Body of pancreas (tissue), 4 donors: ENCODE results near the gene ACTL6B. TPM values are rescaled to one million over a fixed set of nuclear protein-coding genes. Genes with fewer than 3 reads are reported as not detected.
A peak's percentile ranks its signal among the peaks of the same experiment; 100 is the strongest.
"Not testable (repeated sequence)": the region's sequence is repeated elsewhere in the genome, so short reads cannot be mapped to it uniquely, and the experiment has no call there.

ENCODE experiments used
- ATAC-seq: fragments of 150-250 bp; one replicate; pipeline ENCODE4 v1.9.1; 2016
- DNase-seq, 4 donors: peaks; one replicate each; pipeline ENCODE4 v3.0.0-alpha.2; 2019
- H3K27ac ChIP-seq, 4 donors: fragments of 200-600 bp; sonication (generic); 1 replicate in 3 of 4; 2 replicates in 1 of 4; pipeline versions ENCODE4 v1.5.1 to v1.6.1; 2016 to 2019; ENCODE audit warnings: mild to moderate bottlenecking in 1 of 4, mixed read lengths in 1 of 4, moderate library complexity in 1 of 4
- H3K27me3 ChIP-seq, 2 donors: fragments of 200-600 bp; sonication (generic); one replicate each; pipeline ENCODE4 v1.6.0; 2016; ENCODE audit warnings: mild to moderate bottlenecking in 1 of 2
- H3K36me3 ChIP-seq, 2 donors: fragments of 200-600 bp; sonication (generic); replicated peaks in 1 of 2; 2 replicates each; pipeline ENCODE4 v1.5.1; 2016; ENCODE audit warnings: low read depth in 2 of 2; ENCODE audit not compliant: insufficient read depth in 1 of 2
- H3K4me1 ChIP-seq: fragments of 200-600 bp; sonication (generic); one replicate; pipeline ENCODE4 v1.6.0; 2016
- H3K4me3 ChIP-seq, 2 donors: fragments of 200-600 bp; sonication (generic); 1 replicate in 1 of 2; 2 replicates in 1 of 2; pipeline ENCODE4 v1.5.1; 2016 to 2019
- H3K9me3 ChIP-seq, 3 donors: fragments of 200-600 bp; sonication (generic); 1 replicate in 2 of 3; 2 replicates in 1 of 3; pipeline ENCODE4 v1.5.1; 2016
- POLR2A ChIP-seq, 3 donors: fragments of 450-650 bp; IDR thresholded peaks; one replicate each; pipeline ENCODE4 v1.6.1; 2016; ENCODE audit warnings: antibody characterized with exemption in 3 of 3, mild to moderate bottlenecking in 2 of 3
- WGBS, 2 donors: methylation state at CpG; one replicate each; pipeline ENCODE4 v1.1.5; 2017; 5-methylcytosine and 5-hydroxymethylcytosine counted together
- intact Hi-C: fragments of 100-400 bp; cut with DNase I; formaldehyde crosslinking; loops from one replicate; pipeline ENCODE4 v1.15.1; 2023
- total RNA-seq, 2 donors: library from RNA; depleted of rRNA; stranded (reverse); fragments of >200 nt; gene quantifications; one replicate each; pipeline ENCODE4 v1.1.0, GENCODE V29; 2016
- TF ChIP-seq, protein P1 (sequence below), 7 experiments: fragments of 450-650 bp in 4 of 7; fragments of 200-600 bp in 3 of 7; sonication (generic) in 3 of 7; IDR thresholded peaks; one replicate each; pipeline ENCODE4 v1.5.1; 2016 to 2019; ENCODE audit warnings: antibody characterized with exemption in 7 of 7

ACTL6B gene
- total RNA-seq = under 1 TPM in 1 of 2 donors, not detected in 1; 0.52 TPM

DNA sequence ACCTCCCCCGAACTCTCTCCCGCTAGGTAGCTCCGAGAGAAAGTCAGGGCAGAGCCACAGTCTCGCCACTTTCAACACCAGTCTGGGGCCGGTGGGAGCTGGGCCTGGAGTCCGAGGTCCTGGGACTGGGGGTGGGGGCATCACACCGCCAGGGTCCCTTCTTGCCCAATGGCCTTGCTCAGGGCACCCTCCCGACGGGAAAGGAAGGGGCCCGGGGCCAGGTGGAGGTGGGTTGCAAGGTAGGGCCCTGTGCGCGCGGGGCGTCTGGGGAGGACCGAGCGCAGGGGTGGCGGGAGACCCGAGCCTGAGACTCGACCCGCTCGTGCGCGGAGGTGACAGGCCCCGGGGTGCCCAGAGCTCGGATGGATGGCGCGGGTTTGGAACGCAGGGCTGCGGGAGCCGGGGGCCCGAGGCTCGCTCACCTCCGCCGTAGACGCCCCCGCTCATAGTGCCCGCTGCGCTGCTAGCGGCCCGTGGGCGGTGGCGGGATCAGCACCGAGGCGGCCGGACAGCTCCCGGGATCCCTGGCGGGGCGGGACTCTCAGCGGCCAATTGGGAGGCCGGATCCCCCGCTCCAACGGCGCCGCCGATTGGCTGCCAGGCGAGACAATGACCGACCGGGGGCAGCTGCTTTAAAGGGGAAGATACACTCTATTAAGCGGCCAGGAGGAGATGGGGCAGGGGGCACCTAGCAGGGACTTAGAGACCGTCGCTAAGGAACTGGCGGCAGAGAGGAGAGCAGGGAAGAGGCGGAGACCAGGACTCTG, at the start of gene ACTL6B:
Gene ACTL6B, minus strand, starts transcription at position 541 of the 767 bp plus-strand sequence. Its CDS starts 94 bp downstream, at position 447.
- Histone ChIP-seq H3K27ac (no peak within 1 kb of the TSS), H3K9me3 (no peaks in the 10 kb centered on the region), H3K4me1 (peaks cover 9% of the 10 kb centered on the region), H3K36me3 (no peaks in the 10 kb centered on the region), H3K27me3 (peaks cover 0 to 19% of the 10 kb centered on the region in 2 donors), H3K4me3 (no peak within 1 kb of the TSS)
- intact Hi-C loops = no loop called here
- peak; percentile 78 for ATAC-seq
- WGBS, 2 donors = 7 to 8% methylated on average over 21 to 63 of the region's 63 CpGs
- peak; percentile 59 to 72 (median 69) for DNase-seq
- TF ChIP-seq, protein P1, sequence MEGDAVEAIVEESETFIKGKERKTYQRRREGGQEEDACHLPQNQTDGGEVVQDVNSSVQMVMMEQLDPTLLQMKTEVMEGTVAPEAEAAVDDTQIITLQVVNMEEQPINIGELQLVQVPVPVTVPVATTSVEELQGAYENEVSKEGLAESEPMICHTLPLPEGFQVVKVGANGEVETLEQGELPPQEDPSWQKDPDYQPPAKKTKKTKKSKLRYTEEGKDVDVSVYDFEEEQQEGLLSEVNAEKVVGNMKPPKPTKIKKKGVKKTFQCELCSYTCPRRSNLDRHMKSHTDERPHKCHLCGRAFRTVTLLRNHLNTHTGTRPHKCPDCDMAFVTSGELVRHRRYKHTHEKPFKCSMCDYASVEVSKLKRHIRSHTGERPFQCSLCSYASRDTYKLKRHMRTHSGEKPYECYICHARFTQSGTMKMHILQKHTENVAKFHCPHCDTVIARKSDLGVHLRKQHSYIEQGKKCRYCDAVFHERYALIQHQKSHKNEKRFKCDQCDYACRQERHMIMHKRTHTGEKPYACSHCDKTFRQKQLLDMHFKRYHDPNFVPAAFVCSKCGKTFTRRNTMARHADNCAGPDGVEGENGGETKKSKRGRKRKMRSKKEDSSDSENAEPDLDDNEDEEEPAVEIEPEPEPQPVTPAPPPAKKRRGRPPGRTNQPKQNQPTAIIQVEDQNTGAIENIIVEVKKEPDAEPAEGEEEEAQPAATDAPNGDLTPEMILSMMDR (IDR thresholded peaks at IDR 0.05) = no peak
- TF ChIP-seq POLR2A (IDR thresholded peaks at IDR 0.05) = peak in 1 of 3 donors; percentile 10

DNA sequence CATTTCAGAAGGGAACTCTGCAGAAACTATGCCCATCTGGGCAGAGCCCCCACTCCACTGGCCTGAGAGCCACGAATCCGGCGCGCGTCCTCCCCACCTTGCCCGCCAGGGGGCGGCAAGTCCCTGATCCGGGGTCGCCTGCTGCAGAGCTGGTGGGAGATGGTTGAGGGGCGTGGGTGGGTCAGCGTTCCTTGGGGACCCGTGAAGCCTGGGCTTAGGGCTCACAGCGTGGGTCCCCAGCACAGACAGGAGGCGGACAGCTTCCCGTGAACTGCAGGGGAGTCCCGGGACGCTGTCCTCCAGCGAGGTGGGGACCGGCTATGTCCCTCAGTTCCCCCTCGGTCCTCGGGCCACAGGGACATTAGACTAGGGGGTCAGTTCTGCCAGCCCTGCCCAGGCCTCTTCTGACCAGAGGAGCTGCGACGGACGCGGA, 49.1 kb upstream of the ACTL6B start:
- DNase-seq (peak; percentile 73 to 84 (median 78)), ATAC-seq (peak; percentile 65)
- Histone ChIP-seq H3K9me3 (no peaks in the 10 kb centered on the region), H3K4me3 (peak overlapping the region; percentile 54 to 96), H3K4me1 (peaks cover 23% of the 10 kb centered on the region), H3K36me3 (no peaks in the 10 kb centered on the region), H3K27ac (peak overlapping the region; percentile 81 to 91 (median 86)), H3K27me3 (no peaks in the 10 kb centered on the region)
- WGBS, 2 donors = 0% methylated on average over 9 to 22 of the region's 25 CpGs
- intact Hi-C loops = no loop called here
- TF ChIP-seq, protein P1 (IDR thresholded peaks at IDR 0.05) = peak; percentile 83 to 93 (median 88)
- TF ChIP-seq POLR2A (IDR thresholded peaks at IDR 0.05) = no peak

DNA sequence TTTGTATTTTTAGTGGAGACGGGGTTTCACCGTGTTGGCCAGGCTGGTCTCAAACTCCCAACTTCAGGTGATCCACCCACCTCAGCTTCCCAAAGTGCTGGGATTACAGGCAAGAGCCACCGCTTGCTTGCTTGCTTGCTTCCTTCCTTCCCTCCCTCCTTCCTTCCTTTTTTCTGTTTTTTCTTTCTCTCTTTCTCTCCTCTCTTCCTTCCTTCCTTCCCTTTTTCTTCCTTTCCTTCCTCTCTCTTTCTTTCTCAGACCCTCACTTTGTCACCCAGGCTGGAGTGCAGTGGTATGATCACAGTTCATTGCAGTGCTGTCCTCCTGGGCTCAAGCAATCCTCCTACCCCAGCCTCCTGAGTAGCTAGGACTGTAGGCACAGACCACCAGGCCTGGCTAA, 44.8 kb upstream of the ACTL6B start:
- whole genome bisulfite sequencing, 2 donors = 65 to 66% methylated on average over 3 of the region's 3 CpGs

DNA sequence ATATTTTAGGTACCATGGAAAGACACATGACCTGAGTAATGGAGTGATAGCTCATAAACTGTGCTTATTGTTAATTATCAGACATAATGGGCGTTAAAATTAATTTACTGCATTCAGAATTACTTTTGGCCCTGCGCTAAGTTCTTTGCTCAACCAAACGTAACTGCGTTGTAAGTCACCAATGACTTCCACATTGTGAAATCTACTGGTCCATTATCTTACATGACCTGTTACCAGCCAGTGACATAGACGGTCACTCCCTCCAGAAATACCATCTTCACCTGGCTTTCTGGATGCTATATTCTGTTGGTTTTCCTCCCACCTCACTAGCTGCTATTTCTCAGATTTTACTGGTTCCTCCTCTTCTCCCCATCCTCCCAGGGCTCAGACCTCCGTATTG, 42.8 kb upstream of the ACTL6B start:
- no peaks in the 10 kb centered on the region for H3K27me3 ChIP-seq
- DNase-seq (no peak), ATAC-seq (no peak)
- intact Hi-C loops = no loop called here
- 57 to 62% methylated on average over 5 to 6 of the region's 6 CpGs for WGBS, 2 donors
- TF ChIP-seq, protein P1 (IDR thresholded peaks at IDR 0.05) = no peak
- TF ChIP-seq POLR2A (IDR thresholded peaks at IDR 0.05) = no peak
- H3K4me1 ChIP-seq = peaks cover 5% of the 10 kb centered on the region
- H3K9me3 ChIP-seq = no peaks in the 10 kb centered on the region
- H3K36me3 ChIP-seq = no peaks in the 10 kb centered on the region
- no peak overlapping the region for H3K27ac ChIP-seq
- no peak overlapping the region for H3K4me3 ChIP-seq

More for the DNA sequence above, 44.8 kb upstream of the ACTL6B start:
- H3K4me3 ChIP-seq, H3K36me3 ChIP-seq, DNase-seq, H3K9me3 ChIP-seq, H3K27ac ChIP-seq, H3K4me1 ChIP-seq, H3K27me3 ChIP-seq, ATAC-seq: not testable (repeated sequence)
- intact Hi-C loops = loop anchor here (5.0 kb wide), 1 partner anchor 151 kb away; the partner anchor contains the start of gene SLC12A9

DNA sequence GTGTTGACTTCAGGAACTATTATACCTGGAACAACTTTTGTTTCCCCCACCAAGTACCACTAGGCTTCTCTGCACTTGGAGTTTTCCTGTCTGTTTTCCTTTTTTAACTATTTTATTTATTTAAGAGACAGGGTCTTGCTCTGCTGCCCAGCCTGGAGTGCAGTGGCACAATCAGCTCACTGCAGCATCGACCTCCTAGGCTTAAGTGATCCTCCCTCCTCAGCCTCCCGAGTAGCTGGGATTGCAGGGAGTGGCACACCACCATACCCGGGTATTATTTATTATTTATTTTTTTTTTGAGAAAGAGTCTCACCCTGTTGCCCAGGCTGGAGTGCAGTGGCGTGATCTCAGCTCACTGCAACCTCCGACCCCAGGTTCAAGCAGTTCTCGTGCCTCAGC, 39.9 kb upstream of the ACTL6B start:
- ATAC-seq (no peak), DNase-seq (no peak)
- H3K27ac ChIP-seq = peak overlapping the region in 1 of 4 donors; percentile 2
- H3K4me1 ChIP-seq = peaks cover 27% of the 10 kb centered on the region
- no peaks in the 10 kb centered on the region for H3K27me3 ChIP-seq
- 65 to 83% methylated on average over 5 to 6 of the region's 6 CpGs for WGBS, 2 donors
- intact Hi-C loops = no loop called here
- H3K36me3 ChIP-seq = no peaks in the 10 kb centered on the region
- H3K9me3 ChIP-seq = no peaks in the 10 kb centered on the region
- H3K4me3 ChIP-seq = no peak overlapping the region
- no peak for TF ChIP-seq POLR2A (IDR thresholded peaks at IDR 0.05)
- TF ChIP-seq, protein P1 (IDR thresholded peaks at IDR 0.05) = no peak
